HG02623 (cell line): ENCODE data around the gene SPIRE2.
"Not testable (repeated sequence)": the region's sequence is repeated elsewhere in the genome, so short reads cannot be mapped to it uniquely, and the experiment has no call there.

Experiments used
- ATAC-seq: cut with Tn5 transposase; IDR thresholded peaks from one replicate; pipeline ENCODE4 v1.9.1; 2021; ENCODE audit warnings: moderate library complexity; ENCODE audit not compliant: unreplicated experiment

The SPIRE2 gene

DNA sequence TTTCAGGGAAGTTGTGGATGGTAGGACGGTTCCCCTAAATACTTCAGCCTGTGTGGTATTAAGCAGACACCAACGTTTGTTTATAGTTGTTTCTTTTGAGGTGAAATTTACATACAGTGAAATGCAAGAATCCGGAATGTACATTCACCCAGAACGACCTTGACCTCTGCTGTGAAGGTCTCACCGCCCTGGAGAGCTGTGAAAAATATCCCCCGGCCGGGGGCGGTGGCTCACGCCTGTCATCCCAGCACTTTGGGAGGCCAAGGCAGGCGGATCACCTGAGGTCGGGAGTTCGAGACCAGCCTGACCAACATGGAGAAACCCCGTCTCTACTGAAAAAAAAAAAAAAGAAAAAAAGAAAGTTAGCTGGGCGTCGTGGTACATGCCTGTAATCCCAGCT, 8.2 kb downstream of the SPIRE2 start:
- not testable (repeated sequence) for ATAC-seq

DNA sequence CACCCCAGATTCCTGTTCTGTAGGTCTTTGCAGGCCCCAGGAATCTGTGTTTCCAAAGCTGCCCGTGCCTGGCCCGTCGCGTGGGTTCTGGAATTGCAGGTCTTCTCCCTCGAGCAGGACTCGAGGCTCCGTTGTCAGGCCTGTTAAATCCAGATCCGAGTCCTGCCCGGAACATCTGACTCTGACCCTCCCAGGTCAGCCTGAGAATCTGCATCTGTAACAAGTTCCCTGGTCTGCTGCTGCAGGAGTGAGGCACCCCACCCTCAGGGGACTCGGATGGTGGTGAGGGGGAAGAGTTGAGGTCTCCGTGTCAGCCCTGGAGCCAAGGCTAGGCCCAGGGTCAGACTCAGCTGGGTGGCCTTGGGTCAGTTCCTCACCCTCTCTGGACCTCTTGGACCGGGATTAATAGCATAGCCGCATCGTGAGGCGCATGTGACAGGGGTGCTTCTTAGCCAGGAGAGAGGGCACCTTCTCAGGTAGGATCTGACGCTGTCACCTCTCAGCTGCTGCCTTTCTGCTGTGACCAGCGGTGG, 8.8 kb downstream of the SPIRE2 start:
- ATAC-seq = no peak

DNA sequence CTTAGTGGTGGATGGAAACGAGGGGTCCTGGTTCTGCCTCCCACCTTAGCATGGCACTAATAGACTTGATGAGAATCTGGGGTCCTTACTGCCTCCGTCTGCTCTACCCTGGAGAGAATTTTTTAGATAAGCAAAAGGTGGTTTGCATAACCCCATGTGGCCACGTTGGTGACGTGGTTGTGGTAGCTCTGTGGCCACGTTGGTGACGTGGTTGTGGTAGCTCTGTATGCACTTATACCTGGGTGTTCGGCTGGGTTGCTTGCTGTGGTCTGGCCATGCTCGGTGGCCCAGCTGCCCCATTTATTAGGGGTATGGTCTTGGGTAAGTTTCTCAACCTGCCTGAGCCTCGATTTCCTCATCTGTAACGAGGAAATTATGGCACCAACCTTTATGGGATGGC, 13.0 kb downstream of the SPIRE2 start:
- ATAC-seq = no peak

DNA sequence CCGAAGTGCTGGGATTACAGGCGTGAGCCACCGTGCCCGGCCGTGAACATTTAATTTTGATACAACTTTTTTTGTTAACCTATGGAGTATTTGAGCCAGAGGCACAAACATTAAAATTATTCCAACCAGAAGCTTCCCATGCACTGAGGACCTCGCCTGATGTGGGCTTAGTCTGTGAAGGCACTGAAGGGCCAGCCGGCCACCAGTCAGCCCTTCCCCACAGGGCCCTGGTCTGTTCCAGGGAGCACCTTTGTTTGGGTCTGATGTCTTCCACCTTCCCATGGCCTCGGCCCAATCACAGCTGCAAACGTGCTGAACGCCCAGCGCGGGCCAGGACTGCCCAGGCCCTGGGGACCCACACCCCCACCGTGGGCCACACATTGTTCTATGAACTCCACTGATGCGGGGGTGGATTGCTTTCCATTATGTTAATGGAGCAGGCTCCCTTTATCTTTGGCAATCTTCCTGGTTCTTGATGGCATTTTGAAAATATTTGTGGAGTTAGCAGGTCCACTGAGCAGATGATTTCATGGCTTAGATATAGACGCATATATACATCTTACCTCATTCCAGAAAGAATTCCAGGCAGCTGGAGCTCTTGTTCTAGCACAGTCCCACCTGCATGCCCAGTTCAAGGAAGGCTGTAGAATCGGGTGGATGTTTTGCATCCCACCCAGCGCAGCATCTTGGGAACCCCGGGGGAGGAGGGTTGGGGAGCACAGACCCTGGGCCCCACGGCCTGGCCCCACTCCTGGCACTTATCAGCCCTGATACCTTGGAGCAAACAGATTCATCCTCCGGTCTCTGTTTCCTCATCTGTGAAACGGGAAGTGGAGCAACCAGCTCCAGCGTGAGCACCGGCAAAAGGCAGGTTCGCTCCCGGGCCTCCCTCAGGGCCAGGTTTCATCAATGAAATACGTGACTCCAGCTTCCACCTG, 14.5 kb downstream of the SPIRE2 start:
- ATAC-seq = no peak

DNA sequence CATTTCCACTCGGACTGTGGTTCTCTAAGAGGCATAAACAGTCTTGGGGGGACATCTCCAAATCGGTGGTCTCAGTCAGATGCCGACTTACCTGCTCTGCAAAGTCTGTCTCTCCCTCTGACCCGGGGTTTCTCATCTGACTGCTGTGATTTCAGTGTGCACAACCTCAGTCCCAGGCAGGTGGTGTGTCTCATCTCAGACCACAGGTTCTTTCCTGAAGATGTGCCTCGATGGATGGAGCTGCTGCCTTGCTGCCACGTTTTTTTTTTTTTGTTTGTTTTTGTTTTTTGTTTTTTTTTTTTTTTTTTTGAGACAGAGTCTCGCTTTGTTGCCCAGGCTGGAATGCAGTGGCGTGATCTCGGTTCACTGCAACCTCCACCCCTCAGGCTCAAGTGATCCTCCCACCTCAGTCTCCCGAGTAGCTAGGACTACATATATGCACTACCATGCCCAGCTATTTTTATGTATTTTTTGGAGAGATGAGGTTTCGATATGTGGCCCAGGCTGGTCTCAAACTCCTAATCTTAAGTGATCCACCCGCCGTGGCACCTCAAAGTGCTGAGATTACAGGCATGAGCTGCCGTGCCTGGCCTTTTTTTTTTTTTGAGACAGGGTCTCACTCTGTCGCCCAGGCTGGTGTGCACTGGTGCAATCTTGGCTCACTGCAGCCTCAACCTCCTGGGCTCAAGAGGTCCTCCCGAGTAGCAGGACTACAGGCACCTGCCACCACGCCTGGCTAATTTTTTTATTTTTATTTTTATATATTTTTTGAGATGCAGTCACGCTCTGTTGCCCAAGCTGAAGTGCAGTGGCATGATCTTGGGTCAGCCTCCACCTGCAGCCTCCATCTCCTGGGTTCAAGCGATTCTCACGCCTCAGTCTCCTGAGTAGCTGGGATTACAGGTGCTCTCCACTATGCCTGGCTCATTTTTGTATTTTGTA, 15.4 kb downstream of the SPIRE2 start:
- no peak for ATAC-seq

DNA sequence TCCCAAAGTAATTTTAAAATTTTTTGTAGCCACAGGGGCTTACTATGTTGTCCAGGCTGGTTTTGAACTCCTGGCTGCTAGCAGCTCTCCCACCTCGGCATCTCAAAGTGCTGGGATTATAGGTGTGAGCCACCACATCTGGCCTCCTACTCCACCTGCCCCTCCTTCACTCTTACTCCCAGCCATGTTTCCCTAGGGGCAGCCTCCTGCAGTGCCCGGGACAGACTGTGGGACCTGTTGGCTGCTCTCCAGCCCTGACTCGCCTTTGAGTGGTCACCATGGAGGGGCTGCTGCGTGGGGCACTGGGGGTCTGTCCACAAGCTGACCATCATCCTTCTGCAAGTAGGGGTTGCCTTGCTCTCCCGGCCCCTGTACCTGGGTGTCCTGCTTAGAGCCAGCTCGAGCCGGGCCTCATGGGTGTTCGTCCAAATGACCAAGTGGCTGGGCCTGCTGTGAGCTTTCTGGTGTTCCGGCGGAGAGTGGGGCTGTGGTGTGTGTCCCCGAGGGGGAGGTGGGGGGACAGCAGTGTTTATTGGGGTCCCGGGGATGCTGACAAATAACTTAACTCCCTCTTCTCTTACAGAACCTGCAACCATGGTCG, 16.6 kb downstream of the SPIRE2 start:
- no peak for ATAC-seq

DNA sequence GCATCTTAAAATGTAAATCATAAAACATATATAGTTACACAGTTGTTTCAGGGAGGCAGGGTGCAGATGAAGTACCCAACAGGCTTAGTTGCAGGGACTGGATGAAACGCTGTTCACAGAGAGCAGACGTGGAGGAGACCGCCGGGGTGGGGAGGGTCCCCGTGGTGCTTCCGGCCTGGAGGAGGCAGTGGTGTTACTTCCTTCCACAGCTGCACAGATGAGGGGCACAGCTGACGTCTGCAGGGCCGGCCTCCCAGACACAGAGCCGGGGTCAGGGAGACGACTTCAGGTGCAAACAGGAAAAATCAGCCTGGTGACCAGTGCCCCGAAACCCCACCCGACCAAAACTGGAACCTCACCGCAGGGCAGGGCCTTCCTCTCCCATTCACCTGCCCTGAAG, 17.1 kb downstream of the SPIRE2 start:
- ATAC-seq = no peak

DNA sequence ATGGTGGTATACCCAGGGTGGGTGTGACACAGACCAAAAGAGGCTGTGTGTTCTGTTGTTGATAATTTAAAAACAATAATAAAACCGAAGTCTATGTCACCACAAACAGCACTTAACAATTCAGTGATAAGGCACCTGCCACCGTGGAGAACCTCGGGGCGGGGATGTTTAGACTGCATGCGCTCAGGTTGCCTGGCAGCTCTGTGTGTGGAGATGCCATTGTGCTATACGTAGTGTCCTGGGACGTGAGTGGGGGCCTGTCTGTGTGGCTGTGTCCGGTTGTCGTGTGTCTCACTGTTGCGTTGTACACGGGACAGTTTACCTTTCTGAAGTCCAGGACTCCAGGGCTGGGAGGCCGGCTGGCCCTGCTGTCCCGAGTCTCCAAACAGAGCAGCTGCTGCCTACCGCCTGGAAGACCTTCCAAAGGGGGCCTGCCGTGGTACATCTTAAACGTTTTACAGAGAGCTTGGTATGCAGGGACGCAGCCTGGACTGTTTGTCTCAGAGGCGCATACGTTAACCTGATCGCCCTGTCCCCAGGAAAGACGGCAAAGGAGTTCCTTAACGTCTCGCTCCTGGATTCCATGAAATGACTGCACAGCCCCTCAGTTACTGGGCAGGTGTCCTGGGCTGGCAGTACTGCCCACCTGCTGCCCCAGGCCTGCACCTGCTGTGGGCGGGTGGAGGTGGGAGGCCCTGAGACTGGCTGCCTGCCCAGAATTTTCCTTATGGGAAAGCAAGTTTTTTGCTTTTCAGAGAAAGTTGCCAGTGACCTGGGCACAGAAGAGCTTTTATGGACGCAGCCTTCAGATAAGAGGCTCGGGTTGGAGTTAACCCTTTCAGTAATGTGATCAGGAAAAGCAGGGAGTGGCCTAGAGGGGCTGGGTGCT, 19.0 kb downstream of the SPIRE2 start:
- ATAC-seq = no peak

DNA sequence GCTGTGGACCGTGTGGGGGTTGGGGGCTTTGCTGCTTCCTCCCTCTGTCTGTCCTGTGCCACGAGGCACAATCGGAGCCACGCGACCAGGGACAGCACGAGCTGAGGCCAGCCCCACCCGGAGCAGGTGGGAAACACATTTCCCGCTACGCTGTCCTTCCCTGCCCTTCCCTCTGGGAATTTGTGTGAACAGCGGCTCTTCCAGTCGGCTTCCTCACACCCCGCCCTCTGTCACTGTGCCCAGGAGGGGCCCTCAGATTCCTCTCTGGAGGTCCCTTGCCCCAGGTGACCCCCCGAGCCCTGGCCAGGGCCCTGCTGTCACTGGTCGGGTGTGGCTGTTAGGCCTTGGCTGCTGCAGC, 19.6 kb downstream of the SPIRE2 start:
- ATAC-seq = no peak

DNA sequence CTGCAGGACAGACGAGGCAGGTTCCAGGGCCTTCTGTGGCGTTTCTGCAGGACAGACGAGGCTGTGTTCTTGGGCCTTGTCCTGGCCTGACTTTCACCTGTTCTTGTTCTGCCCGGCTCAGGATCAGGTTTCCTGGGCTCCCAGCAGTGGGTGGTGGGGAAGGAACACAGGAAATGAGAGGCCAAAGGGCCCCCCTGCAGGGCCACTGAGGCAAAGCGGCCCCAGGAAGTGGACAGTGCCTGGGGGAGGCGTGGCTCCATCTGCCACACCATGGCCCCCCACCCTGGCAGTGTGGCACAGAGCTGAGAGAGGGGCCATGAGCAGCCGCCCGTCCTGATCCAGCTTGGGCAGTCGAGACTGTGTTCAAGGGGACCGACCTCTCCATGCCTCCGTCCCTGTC, 20.7 kb downstream of the SPIRE2 start:
- no peak for ATAC-seq

DNA sequence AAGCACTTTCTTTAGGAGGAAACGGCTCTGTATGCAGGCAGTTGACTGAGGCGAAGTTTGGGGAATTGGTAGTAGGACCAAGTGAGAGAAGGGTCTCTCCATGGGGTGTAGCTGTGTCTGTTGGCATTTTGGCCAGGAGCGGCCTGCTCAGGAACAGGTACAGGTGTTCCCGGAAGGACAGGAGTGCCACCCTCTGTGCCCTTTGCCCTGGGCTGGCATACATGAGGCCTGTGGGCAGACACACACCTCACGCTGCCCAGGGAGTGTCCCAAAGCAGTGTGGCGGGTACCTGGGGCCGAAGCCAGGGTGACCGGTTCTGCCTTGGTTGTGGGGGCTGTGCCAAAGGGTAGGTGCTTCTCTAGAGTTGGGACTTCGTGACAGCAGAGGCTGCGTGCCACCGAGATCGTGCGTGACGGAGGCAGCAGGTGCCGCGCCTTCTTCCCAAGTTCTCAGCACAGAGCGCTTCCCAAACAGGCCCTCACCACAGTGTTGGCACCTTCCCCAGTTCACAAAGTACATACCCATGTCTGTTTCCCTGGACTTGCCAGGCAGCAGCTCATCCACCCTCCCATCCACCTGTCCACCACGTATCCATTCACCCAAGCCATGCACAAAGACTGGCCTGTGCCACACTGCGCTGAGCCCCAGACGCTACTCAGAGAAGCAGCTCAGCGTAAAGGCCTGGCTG, 25.2 kb downstream of the SPIRE2 start:
- ATAC-seq = no peak

DNA sequence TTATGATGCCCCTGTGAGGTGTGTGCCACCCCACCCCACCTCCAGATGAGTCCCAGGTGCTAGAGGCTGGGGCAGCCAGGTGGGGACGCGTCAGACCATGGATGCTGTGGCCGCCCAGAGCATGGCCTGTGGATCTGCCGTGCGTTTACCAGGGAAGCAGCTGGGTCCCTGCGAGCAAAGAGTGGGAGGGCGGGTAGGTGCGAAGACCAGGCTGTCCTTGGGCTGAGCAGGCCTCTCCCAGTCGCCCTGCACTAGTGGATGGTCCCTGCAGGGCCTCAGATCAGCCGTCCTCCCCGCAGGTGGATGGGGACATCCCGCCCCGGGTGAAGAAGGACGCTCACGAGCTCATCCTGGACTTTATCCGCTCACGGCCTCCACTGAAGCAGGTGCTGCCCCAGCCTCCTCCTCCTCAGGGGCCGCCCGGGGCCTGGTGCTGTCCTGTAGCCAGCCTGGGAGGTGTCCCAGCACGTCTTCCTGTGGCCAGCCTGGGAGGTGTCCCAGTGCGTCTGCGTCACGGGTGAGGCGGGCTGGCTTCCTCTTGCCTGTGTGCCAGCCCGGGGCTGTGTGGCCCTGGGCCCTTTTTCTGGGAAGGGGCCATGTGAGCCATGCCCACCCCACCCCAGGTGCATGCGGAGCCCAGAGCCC, 27.1 kb downstream of the SPIRE2 start:
- ATAC-seq = no peak

DNA sequence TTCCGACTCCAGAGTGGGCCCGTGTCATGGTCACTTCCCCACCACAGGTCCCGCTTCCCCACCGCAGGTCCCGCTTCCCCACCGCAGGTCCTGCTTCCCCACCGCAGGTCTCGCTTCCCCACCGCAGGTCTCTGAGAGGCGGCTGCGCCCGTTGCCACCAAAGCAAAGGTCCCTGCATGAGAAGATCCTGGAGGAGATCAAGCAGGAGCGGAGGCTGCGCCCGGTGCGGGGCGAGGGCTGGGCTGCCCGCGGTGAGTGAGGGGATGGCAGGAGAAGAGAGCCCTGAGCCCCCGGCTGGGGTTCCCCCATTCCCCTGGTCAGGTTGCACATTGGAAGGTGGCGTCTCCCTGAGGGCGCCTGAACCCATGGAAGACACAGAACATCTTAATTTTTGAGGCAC, 27.7 kb downstream of the SPIRE2 start:
- no peak for ATAC-seq

DNA sequence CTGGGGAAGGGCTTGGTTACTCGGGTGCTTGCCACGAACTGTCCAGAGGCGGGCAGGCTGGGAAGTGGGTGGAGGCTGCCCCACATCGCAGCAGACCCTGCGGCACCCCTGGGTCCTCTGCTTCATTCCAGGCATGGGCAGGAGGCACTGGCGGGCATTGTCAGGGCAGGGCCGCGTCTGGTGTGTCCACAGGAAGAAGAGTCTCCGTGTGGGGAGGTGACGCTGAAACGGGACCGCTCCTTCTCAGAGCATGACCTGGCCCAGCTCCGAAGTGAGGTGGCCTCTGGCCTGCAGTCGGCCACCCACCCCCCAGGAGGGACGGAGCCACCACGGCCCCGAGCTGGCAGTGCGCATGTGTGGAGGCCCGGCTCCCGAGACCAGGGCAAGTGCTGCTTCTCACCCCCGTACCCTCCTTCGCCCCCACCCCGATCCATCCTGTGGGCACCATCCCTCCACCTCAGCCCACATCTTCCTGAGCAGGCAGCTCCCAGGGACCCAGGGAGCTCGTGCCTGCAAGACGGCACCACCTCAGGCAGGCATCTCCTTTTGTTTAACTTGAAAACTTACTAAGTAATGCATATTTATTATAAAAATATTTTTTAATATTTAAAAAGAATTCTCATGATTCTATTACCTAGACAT, 30.8 kb downstream of the SPIRE2 start:
- no peak for ATAC-seq

DNA sequence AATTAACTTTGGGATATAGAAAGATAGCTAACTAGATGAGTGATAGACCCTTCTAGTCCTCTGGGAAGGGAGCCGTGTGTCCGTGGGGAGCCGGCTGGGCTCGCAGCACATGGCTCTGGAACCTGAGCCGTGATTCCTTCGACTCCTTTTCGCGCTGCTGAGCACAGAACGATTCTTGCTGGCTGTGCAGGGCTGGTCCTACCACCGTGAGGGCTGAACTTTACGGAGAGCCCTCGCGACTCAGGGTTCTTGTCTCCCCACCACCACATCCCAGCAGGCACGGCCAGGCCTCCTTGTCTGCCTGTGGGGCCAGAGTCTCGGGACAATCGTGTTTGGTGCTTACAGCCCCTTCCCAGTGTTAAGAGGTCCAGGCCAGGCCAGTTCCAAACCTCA, 31.3 kb downstream of the SPIRE2 start:
- no peak for ATAC-seq

DNA sequence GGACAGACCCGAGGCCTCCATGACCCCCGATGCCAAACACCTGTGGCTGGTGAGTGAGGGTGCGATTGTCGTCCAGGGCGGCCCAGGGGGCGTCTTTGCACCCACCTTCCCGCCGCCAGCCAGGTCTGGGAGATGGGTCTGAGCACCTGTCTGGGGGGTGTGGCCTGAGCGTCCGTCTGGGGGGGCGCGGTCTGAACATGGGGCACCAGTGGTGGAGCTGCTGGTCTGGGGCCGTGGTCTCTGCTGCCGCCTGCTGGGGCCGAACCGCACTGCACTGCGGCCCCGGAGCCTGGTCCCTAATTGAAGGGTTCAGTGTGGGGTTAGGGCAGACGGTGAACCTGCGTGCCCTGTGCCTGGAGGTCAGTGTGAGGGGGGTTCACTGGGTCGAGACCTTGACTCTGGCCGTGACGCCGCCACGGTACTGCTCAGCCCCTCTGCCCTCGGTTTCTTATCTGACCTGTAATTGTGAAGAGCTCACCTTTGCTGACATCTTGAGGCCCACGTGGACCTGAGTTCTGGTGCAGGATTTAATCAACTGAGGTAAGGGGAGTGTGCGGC, 32.6 kb downstream of the SPIRE2 start:
- no peak for ATAC-seq

DNA sequence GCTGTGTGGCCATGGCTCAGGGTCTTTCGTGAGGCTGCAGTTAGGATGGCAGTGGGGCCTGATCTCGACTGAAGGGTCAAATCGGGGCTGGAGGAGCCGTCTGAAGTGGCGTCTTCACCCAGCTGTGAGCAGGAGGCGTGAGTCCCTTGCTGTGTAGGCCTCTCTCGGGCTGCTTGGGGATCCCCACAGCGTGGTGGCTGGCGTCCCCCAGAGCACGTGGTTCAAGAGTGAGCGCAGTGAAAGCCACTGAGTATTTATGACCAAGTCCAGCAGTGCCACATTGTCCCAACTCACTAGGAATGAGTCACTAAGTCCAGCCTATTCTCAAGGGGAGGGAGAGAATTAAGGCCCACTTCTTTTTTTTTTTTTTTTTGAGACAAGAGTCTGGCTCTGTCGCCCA, 33.4 kb downstream of the SPIRE2 start:
- ATAC-seq = no peak

DNA sequence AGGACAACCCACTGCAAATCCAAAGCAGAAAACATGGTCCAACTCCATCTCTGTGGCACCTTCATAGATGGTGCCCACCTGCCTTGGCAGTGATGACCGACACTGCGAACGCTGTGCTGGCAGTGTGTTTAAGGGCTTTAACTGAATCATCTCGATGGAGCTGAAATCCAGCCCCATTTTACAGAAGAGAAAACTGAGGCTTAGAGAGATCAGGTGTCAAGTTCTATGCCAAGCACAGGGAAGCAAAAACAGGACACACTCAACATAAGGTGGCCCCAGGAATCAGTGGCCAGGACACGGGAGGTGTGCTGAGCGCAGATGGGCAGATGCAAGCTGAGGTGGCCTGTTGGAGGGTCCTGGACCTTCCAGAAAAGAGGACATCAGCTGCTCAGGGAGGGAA, 34.5 kb downstream of the SPIRE2 start:
- ATAC-seq = no peak
